Cardiac fibroblast (primary cell): ENCODE data around the gene NAV1.
"Not testable (repeated sequence)": the region's sequence is repeated elsewhere in the genome, so short reads cannot be mapped to it uniquely, and the experiment has no call there.

Experiments used
- DNase-seq, 2 donors: peaks; one replicate each; pipeline versions ENCODE4 v3.0.0 to v3.0.0-alpha.2; 2010; ENCODE audit warnings: low read depth in 2 of 2
- H3K4me3 ChIP-seq, 2 donors: replicated peaks in 1 of 2; 1 replicate in 1 of 2; 2 replicates in 1 of 2; pipeline ENCODE4 v1.5.1; 2011; ENCODE audit warnings: low read depth in 2 of 2, low read length in 2 of 2, mild to moderate bottlenecking in 2 of 2, moderate library complexity in 1 of 2
- TF ChIP-seq, protein P1 (sequence below): IDR thresholded peaks from one replicate; pipeline ENCODE4 v1.5.1; 2011; ENCODE audit warnings: low read depth, mild to moderate bottlenecking, low read length, inconsistent platforms

NAV1 gene

DNA sequence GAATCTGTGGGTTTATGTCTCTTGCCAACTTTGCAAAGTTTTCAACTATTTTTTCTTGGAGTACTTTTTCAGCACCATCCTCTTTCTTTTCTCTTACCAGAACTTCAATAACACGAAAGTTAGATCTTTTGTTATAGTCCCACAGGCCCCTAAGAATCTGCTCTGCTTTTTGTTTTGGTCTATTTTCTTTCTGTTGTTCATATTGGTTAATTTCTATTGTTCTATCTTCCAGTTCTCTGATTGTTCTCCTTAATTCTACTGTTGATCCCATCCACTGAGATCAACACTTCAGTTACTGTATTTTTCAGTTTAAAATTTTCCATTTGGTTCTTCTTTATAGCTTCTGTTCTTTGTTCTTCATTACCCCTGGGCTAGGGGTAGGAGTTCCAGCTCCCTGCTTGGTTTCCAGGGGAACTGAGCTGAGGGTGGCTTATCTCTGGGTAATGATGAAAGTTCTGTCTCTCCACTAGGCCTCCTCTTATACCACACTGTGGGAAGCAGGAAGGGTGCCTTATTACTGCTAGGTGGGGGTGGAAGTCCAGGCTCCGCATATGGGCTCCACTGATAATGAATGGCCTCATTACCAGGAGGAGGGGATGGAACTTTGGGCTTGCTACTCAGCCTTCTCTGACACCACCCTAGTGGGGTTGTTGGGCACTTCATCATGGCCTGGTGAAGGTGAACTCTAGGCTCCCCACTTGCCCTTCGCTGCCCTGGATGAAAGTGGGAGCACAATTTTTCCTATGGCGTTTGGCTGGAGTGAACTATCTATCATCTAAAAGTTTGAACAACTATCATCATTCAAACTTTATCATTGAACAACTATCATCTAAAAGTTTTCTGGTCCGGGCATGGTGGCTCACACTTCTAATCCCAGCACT, 39.3 kb downstream of the NAV1 start:
- TF ChIP-seq, protein P1, sequence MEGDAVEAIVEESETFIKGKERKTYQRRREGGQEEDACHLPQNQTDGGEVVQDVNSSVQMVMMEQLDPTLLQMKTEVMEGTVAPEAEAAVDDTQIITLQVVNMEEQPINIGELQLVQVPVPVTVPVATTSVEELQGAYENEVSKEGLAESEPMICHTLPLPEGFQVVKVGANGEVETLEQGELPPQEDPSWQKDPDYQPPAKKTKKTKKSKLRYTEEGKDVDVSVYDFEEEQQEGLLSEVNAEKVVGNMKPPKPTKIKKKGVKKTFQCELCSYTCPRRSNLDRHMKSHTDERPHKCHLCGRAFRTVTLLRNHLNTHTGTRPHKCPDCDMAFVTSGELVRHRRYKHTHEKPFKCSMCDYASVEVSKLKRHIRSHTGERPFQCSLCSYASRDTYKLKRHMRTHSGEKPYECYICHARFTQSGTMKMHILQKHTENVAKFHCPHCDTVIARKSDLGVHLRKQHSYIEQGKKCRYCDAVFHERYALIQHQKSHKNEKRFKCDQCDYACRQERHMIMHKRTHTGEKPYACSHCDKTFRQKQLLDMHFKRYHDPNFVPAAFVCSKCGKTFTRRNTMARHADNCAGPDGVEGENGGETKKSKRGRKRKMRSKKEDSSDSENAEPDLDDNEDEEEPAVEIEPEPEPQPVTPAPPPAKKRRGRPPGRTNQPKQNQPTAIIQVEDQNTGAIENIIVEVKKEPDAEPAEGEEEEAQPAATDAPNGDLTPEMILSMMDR: no peak
- H3K4me3 ChIP-seq: no peak overlapping the region
- DNase-seq: peak in 1 of 2 donors; percentile 62

DNA sequence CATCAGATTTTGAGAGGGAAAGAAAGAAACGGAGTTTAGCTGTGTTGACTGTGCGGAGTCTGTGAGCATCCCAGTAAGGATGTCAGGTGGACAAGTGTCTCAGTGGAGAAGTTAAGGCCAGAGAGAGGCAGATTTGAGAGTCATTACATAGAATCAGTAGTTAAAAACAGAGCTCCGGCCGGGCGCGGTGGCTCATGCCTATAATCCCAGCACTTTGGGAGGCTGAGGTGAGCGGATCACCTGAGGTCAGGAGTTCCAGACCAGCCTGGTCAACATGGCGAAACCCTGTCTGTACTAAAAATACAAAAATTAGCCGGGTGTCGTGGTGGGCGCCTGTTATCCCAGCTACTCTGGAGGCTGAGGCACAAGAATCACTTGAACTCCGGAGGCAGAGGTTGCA, 42.4 kb downstream of the NAV1 start:
- not testable (repeated sequence) for H3K4me3 ChIP-seq, DNase-seq

DNA sequence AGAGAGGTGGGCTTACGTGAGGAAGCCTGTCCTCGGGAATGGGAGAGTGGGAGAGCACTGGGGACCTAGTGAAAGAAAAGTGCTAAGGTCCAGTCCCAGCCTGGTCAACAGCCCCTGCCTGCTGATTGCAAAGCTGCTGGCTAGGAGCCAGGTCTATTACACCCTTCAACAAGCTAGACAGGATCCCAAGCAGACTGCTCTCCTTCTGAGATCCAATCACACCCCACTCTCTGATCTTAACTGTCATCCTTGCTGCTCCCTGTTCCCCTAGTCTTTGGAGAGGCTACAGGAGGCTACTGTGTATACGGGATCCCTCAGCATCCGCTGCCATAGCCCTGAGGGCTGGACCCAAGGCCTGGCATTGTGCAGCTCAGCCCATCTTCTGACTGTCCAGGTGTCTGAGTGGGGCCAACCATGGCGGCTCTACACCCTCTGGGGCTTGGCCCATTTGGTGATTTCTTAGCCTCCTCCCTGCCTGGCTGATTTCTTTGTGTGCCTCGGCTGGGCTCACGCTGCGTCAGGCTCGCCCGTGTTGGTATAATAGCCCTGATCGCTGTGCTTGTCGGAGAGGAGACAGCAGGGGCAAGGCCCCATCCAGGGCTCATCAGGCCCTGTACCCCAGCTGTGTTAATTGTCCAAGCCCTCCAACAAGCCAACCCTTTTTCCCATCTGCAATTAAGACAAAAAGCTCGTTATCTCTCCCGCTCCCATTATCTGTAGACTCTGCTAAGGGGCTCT, 43.9 kb downstream of the NAV1 start:
- peak; percentile 70 to 74 for DNase-seq
- H3K4me3 ChIP-seq: no peak overlapping the region
- TF ChIP-seq, protein P1: no peak

DNA sequence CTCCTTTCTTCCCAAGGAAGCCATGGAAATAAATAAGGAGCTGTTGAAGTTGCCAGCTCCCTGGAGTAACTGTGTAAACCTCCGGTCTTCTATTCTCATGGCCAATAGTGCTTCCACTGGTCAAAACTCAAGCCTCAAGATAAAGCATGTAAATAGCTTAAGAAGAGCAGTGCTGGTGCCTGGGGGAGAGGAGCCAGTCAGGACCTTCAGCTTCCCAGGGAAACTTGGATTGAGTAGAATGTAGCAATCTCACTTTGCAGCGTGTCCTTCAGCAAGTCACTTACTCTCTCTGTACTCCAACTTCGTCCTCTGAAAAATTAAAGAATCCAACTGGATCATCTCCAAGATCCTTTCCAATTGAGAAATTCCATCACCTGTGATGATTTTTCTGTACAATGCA, 44.7 kb downstream of the NAV1 start:
- no peak overlapping the region for H3K4me3 ChIP-seq
- no peak for DNase-seq
- TF ChIP-seq, protein P1: no peak

DNA sequence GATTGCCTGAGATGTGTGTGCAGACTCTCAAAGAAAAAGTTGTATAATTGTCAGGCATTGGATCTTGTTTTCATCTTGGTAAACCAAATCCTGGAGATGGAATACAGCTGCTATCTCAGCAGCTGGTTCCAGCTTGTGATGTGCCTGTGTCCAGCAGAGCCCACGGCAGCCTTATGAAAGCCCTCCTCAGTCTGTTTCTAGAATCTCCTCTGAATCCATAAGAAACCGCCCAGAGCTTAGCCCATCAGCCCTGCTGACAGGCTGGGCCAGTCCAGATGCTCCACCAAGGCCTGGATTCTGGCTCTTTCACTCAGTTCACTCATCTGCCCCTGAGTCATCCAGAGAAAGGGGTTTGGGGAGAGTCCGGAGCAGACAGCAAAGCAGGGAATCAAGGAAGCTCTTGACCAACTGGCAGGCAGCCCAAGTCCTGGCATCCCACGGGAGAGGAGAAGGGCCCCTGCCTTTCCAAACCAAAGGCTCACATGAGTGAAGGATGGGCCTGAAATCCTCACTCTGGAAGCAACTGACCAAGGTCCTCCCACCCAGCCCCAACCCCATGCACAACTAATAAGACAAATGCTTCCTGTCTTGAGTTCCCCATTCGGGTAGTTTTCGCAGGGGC, 45.7 kb downstream of the NAV1 start:
- peak; percentile 73 to 78 for DNase-seq
- TF ChIP-seq, protein P1: no peak
- H3K4me3 ChIP-seq: no peak overlapping the region

DNA sequence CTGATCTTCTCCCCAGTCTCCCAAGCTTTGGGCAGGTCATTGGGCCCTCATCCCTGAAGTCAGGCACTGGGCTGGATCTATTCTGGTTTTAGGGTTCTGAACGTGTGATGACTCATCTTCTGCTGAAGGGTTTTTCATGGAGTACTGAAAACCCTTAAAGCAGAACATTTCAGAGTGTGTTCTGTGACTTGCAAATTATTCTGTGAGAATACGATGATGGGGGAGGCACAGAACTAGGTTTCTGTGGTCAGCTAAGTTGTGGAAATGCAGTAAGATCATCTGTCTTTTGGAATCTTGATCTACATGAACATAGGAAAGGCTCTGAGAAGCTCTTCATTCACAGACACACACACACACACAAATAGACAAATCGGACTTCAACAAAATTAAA, 46.2 kb downstream of the NAV1 start:
- H3K4me3 ChIP-seq: no peak overlapping the region
- peak; percentile 35 to 57 for DNase-seq
- TF ChIP-seq, protein P1: no peak

DNA sequence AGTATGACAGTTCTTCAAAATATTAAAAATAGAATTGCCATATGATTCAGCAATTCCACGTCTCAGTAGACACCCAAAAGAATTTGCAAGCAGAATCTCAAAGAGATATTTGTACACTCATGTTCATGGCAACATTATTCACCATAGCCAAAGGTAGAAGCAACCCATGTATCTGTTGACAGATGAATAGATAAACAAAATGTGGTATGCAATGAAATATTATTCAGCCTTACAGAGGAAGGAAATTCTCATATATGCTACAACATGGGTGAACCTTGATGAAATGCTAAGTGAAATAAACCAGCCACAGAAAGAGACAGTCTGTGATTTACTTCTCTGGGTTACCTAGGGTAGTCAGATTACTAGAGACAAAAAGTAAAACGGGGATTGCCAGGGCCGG, 47.0 kb downstream of the NAV1 start:
- peak in 1 of 2 donors; percentile 69 for DNase-seq
- H3K4me3 ChIP-seq: no peak overlapping the region
- TF ChIP-seq, protein P1: no peak
